Fibroblast of skin of right quadriceps (primary cell): ENCODE results near the gene NIPAL3.

ENCODE experiments used
- DNase-seq: peaks from one replicate; pipeline ENCODE4 v3.0.0-alpha.2; 2013

Gene NIPAL3

GRCh38 chr1:24415334-24415909 is at the start of gene NIPAL3:
Gene NIPAL3 (plus strand): TSS chr1:24415802. CDS start chr1:24419548, 3,746 bp downstream.
- DNase-seq, result peak; percentile 99

GRCh38 chr1:24366707-24367106 is 48.9 kb upstream of the NIPAL3 start:
- no peak for DNase-seq

GRCh38 chr1:24369199-24369598 is 46.4 kb upstream of the NIPAL3 start:
- no peak for DNase-seq

- DNase-seq, result no peak
Observed at GRCh38 chr1:24369801-24370200, 45.8 kb upstream of the NIPAL3 start.

- DNase-seq, result no peak
Observed at GRCh38 chr1:24373044-24373443, 42.6 kb upstream of the NIPAL3 start.

GRCh38 chr1:24373710-24374109 is 41.9 kb upstream of the NIPAL3 start:
- DNase-seq, result no peak

GRCh38 chr1:24374891-24375786 is 40.5 kb upstream of the NIPAL3 start:
- DNase-seq, result peak; percentile 37

GRCh38 chr1:24379733-24380315 is 35.8 kb upstream of the NIPAL3 start:
- DNase-seq, result peak; percentile 31

GRCh38 chr1:24380508-24380907 is 35.1 kb upstream of the NIPAL3 start:
- DNase-seq, result no peak

GRCh38 chr1:24381256-24381655 is 34.3 kb upstream of the NIPAL3 start:
- no peak for DNase-seq

GRCh38 chr1:24382165-24382577 is 33.4 kb upstream of the NIPAL3 start:
- DNase-seq, result no peak

GRCh38 chr1:24383381-24383940 is 32.1 kb upstream of the NIPAL3 start:
- DNase-seq, result peak; percentile 28

- peak; percentile 48 for DNase-seq
Observed at GRCh38 chr1:24384251-24385090, 31.1 kb upstream of the NIPAL3 start.

GRCh38 chr1:24385160-24385940 is 30.3 kb upstream of the NIPAL3 start:
- peak; percentile 60 for DNase-seq

GRCh38 chr1:24386241-24386640 is 29.4 kb upstream of the NIPAL3 start:
- DNase-seq, result peak; percentile 30

- DNase-seq, result no peak
Observed at GRCh38 chr1:24386931-24387330, 28.7 kb upstream of the NIPAL3 start.

- no peak for DNase-seq
Observed at GRCh38 chr1:24387636-24388175, 27.9 kb upstream of the NIPAL3 start.

- DNase-seq, result peak; percentile 51
Observed at GRCh38 chr1:24388331-24388885, 27.2 kb upstream of the NIPAL3 start.

GRCh38 chr1:24389231-24389678 is 26.3 kb upstream of the NIPAL3 start:
- no peak for DNase-seq

- DNase-seq, result peak; percentile 80
Observed at GRCh38 chr1:24390924-24391782, 24.4 kb upstream of the NIPAL3 start.
